ENCODE results near the gene TSPAN8.
"Not testable (repeated sequence)": the region's sequence is repeated elsewhere in the genome, so short reads cannot be mapped to it uniquely, and the experiment has no call there.

TSPAN8 gene

GRCh38 chr12:71160585-71160984, 2.8 kb upstream of the TSPAN8 start:
- Histone ChIP-seq H3K4me3 (no peak overlapping the region), H3K27ac (no peak overlapping the region), H3K9ac (ENCODE audit: insufficient read length) (no peak overlapping the region), H3K9me3 (ENCODE audit: low read depth, low read length) (no peaks in the 10 kb centered on the region), H3K36me3 (ENCODE audit: insufficient read depth, low read length) (no peaks in the 10 kb centered on the region)
- DNase-seq (ENCODE audit: low read depth, low spot score), result no peak
- no peak for TF ChIP-seq EZH2 (IDR thresholded peaks at IDR 0.05)

DNA sequence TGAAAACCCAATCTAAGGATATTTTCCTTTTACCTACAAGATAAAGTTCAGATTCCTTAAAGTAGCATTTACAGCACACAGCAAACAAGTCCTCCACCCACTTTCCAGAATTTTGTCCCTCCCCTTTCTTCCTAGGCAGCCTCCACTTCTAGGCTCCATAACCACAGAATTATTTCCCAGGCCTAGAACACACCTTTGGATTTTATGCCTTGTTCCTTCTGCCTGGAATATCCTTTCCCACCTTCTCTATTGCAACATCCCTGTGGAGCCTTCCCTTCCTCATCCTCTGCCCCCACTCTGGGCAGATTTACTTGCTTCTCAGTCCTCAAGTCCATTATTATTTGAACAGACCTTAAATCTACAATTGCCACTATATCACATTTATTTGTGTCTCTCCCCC, 2.1 kb upstream of the TSPAN8 start:
- Histone ChIP-seq H3K27ac (no peak overlapping the region), H3K9ac (ENCODE audit: insufficient read length) (no peak overlapping the region), H3K36me3 (ENCODE audit: insufficient read depth, low read length) (no peaks in the 10 kb centered on the region), H3K4me3 (no peak overlapping the region), H3K9me3 (ENCODE audit: low read depth, low read length) (no peaks in the 10 kb centered on the region)
- TF ChIP-seq POLR2AphosphoS5 (IDR thresholded peaks at IDR 0.05; ENCODE audit: borderline replicate concordance, low read depth, low read length) (no peak), FOXP2 (optimal IDR thresholded peaks at IDR 0.05; ENCODE audit: control extremely low read depth, extremely low read length, insufficient read depth) (no peak), EZH2 (IDR thresholded peaks at IDR 0.05) (no peak)
- no peak for DNase-seq (ENCODE audit: low read depth, low spot score)

DNA sequence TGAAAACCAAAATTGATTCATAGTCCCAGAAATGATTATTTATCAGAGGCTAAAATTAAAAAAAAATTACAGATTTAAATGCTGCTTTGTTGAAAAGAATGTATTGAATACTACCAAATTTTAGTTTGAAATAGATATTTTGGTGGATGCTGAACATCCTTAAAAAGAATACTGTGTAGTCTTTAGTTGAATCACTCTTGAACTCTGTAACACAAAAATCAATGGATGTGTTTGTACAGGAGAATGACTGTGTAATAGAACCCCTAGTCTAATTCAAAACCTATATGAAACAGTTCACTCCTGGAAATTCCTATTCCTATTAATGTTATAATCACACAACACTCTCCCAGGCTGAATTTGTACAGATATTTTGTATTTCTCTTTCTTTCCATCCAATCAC, 1.5 kb upstream of the TSPAN8 start:
- Histone ChIP-seq H3K9ac (ENCODE audit: insufficient read length) (no peak overlapping the region), H3K27ac (no peak overlapping the region), H3K36me3 (ENCODE audit: insufficient read depth, low read length) (no peaks in the 10 kb centered on the region), H3K9me3 (ENCODE audit: low read depth, low read length) (no peaks in the 10 kb centered on the region), H3K4me3 (no peak overlapping the region)
- no peak for TF ChIP-seq POLR2AphosphoS5 (IDR thresholded peaks at IDR 0.05; ENCODE audit: borderline replicate concordance, low read depth, low read length)
- TF ChIP-seq EZH2 (IDR thresholded peaks at IDR 0.05), result no peak
- TF ChIP-seq FOXP2 (optimal IDR thresholded peaks at IDR 0.05; ENCODE audit: control extremely low read depth, extremely low read length, insufficient read depth), result no peak
- no peak for DNase-seq (ENCODE audit: low read depth, low spot score)

GRCh38 chr12:71158361-71158882, 623 bp upstream of the TSPAN8 start:
- no peak for TF ChIP-seq EZH2 (IDR thresholded peaks at IDR 0.05)
- no peak for TF ChIP-seq POLR2AphosphoS5 (IDR thresholded peaks at IDR 0.05; ENCODE audit: borderline replicate concordance, low read depth, low read length)
- TF ChIP-seq FOXP2 (optimal IDR thresholded peaks at IDR 0.05; ENCODE audit: control extremely low read depth, extremely low read length, insufficient read depth), result no peak
- Histone ChIP-seq H3K36me3 (ENCODE audit: insufficient read depth, low read length) (no peaks in the 10 kb centered on the region), H3K27ac (no peak overlapping the region), H3K9me3 (ENCODE audit: low read depth, low read length) (no peaks in the 10 kb centered on the region), H3K9ac (ENCODE audit: insufficient read length) (no peak overlapping the region), H3K4me3 (no peak overlapping the region)
- no peak for DNase-seq (ENCODE audit: low read depth, low spot score)

GRCh38 chr12:71155225-71155624, 2.6 kb downstream of the TSPAN8 start:
- Histone ChIP-seq H3K27ac (no peak overlapping the region), H3K4me3 (no peak overlapping the region), H3K9ac (ENCODE audit: insufficient read length) (no peak overlapping the region), H3K36me3 (ENCODE audit: insufficient read depth, low read length) (no peaks in the 10 kb centered on the region), H3K9me3 (ENCODE audit: low read depth, low read length) (no peaks in the 10 kb centered on the region)
- no peak for TF ChIP-seq POLR2AphosphoS5 (IDR thresholded peaks at IDR 0.05; ENCODE audit: borderline replicate concordance, low read depth, low read length)
- no peak for TF ChIP-seq FOXP2 (optimal IDR thresholded peaks at IDR 0.05; ENCODE audit: control extremely low read depth, extremely low read length, insufficient read depth)
- no peak for TF ChIP-seq EZH2 (IDR thresholded peaks at IDR 0.05)
- DNase-seq (ENCODE audit: low read depth, low spot score), result no peak

DNA sequence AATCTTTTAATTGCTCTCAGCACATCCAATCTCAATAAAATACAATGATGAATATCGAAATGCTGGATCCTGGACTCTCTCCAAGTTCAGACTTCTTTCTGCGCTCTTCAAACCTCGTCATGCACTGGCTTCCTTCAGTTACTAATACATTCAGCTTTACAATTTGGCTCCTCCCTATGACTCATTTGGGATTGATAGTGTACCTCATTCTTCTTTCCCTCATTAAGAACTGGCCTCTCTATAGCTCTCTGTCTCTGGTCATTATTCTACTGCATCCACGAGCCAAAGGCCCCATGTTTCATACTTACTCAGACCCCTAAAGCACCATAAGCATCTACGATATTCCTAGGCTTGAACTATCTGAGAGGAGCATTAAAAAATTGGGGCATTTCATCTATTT, 4.9 kb downstream of the TSPAN8 start:
- Histone ChIP-seq H3K36me3 (ENCODE audit: insufficient read depth, low read length) (no peaks in the 10 kb centered on the region), H3K9ac (ENCODE audit: insufficient read length) (no peak overlapping the region), H3K9me3 (ENCODE audit: low read depth, low read length) (no peaks in the 10 kb centered on the region), H3K27ac (no peak overlapping the region), H3K4me3 (no peak overlapping the region)
- TF ChIP-seq EZH2 (IDR thresholded peaks at IDR 0.05) (no peak), FOXP2 (optimal IDR thresholded peaks at IDR 0.05; ENCODE audit: control extremely low read depth, extremely low read length, insufficient read depth) (no peak), POLR2AphosphoS5 (IDR thresholded peaks at IDR 0.05; ENCODE audit: borderline replicate concordance, low read depth, low read length) (no peak)
- DNase-seq (ENCODE audit: low read depth, low spot score), result no peak

- not testable (repeated sequence) for H3K9ac ChIP-seq (ENCODE audit: insufficient read length); H3K36me3 ChIP-seq (ENCODE audit: insufficient read depth, low read length); H3K4me3 ChIP-seq; H3K9me3 ChIP-seq (ENCODE audit: low read depth, low read length); DNase-seq (ENCODE audit: low read depth, low spot score); H3K27ac ChIP-seq
These were observed 7.8 kb downstream of the TSPAN8 start for GRCh38 chr12:71150041-71150440.

GRCh38 chr12:71144682-71145081, 13.1 kb downstream of the TSPAN8 start:
- Histone ChIP-seq H3K9ac (ENCODE audit: insufficient read length) (no peak overlapping the region), H3K36me3 (ENCODE audit: insufficient read depth, low read length) (no peaks in the 10 kb centered on the region), H3K27ac (no peak overlapping the region), H3K9me3 (ENCODE audit: low read depth, low read length) (no peaks in the 10 kb centered on the region), H3K4me3 (no peak overlapping the region)
- no peak for DNase-seq (ENCODE audit: low read depth, low spot score)
- no peak for TF ChIP-seq EZH2 (IDR thresholded peaks at IDR 0.05)
- no peak for TF ChIP-seq FOXP2 (optimal IDR thresholded peaks at IDR 0.05; ENCODE audit: control extremely low read depth, extremely low read length, insufficient read depth)
- TF ChIP-seq POLR2AphosphoS5 (IDR thresholded peaks at IDR 0.05; ENCODE audit: borderline replicate concordance, low read depth, low read length), result no peak

- no peak for DNase-seq (ENCODE audit: low read depth, low spot score)
- Histone ChIP-seq H3K36me3 (ENCODE audit: insufficient read depth, low read length) (no peaks in the 10 kb centered on the region), H3K9me3 (ENCODE audit: low read depth, low read length) (no peaks in the 10 kb centered on the region), H3K4me3 (no peak overlapping the region), H3K27ac (no peak overlapping the region), H3K9ac (ENCODE audit: insufficient read length) (no peak overlapping the region)
- TF ChIP-seq POLR2AphosphoS5 (IDR thresholded peaks at IDR 0.05; ENCODE audit: borderline replicate concordance, low read depth, low read length), result no peak
- no peak for TF ChIP-seq FOXP2 (optimal IDR thresholded peaks at IDR 0.05; ENCODE audit: control extremely low read depth, extremely low read length, insufficient read depth)
These were observed 14.8 kb downstream of the TSPAN8 start for GRCh38 chr12:71142956-71143355.
